Measurements from ENCODE around the gene ADTRP.

ADTRP gene

DNA sequence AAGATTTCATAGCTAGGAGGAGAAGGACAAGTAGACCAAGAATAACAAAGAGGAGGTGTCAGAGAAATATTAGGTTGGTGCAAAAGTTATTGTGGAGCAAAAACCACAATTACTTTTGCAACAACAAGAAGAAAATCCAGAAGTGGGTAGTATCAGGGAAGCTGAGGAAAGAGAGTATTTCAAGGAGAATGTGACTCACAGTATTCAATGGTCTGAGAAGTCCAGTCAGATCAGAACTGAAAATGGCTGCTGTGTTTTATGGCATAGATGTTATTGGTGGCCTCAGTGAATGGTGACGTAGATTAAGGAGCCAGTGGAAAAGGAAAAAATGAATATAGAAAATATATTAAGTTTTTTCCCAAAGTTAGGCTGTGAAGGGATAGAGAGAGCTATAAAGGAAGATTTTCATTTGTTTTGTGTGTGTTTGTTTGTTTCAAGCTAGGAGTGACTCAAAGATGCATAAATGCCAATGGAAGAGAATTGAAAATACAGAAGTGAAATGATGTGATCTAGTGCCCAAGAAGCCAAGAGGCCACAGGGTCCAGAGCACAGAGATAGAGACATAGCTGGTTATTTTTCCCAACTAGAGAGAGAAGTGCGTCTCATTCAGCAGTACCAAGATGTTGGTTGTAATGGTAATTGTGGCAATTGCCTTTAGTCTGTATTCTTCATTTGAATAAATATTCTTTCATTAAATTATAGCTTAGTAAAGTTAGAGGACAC, 112.8 kb downstream of the ADTRP start:
- no peak for DNase-seq (ENCODE audit: low read depth in 4 of 4, low spot score in 1 of 4)

All from stimulated activated CD4-positive, alpha-beta T cell treated with anti-CD3 and anti-CD28 coated beads, Interleukin-1b, Interleukin-23, amount 100 ng/mL, for 24 hours (primary cell).